SK-N-SH treated with all-trans-retinoic acid at 6 μM for 48 hours (cell line): ENCODE data around the gene TMEM156.

Experiments used
- ARNTL ChIP-seq: fragments of 450-650 bp; formaldehyde crosslinking; IDR thresholded peaks from 2 replicates; pipeline ENCODE4 v1.5.0; 2020; ENCODE audit warnings: low read depth, mild to moderate bottlenecking, moderate library complexity, borderline replicate concordance
- ESRRG ChIP-seq: fragments of 250-450 bp; sonication (Bioruptor Pico); IDR thresholded peaks from 2 replicates; pipeline ENCODE4 v1.6.1; 2021; ENCODE audit warnings: mild to moderate bottlenecking
- OSR1 ChIP-seq: fragments of 250-450 bp; sonication (Bioruptor Pico); IDR thresholded peaks from 2 replicates; pipeline ENCODE4 v1.8.0; 2022; ENCODE audit warnings: moderate library complexity, mild to moderate bottlenecking, inconsistent platforms
- RARB ChIP-seq: fragments of 250-450 bp; sonication (Bioruptor Pico); IDR thresholded peaks from 2 replicates; pipeline ENCODE4 v1.8.0; 2021; ENCODE audit warnings: mild to moderate bottlenecking, moderate library complexity
- TCF4 ChIP-seq: fragments of 250-450 bp; sonication (Bioruptor Pico); IDR thresholded peaks from 2 replicates; pipeline ENCODE4 v1.8.0; 2021; ENCODE audit warnings: mild to moderate bottlenecking, moderate library complexity, borderline replicate concordance
- ZFP30 ChIP-seq: fragments of 450-650 bp; formaldehyde crosslinking; IDR thresholded peaks from 2 replicates; pipeline ENCODE4 v1.5.0; 2022; ENCODE audit warnings: mild to moderate bottlenecking, moderate library complexity
- ZNF70 ChIP-seq: fragments of 450-650 bp; formaldehyde crosslinking; IDR thresholded peaks from 2 replicates; pipeline ENCODE4 v1.5.0; 2020; ENCODE audit warnings: mild to moderate bottlenecking, moderate library complexity
- TF ChIP-seq, protein P1 (sequence below): fragments of 250-450 bp; sonication (Bioruptor Pico); IDR thresholded peaks from 2 replicates; pipeline ENCODE4 v1.5.1; 2020; ENCODE audit warnings: low read depth, mild to moderate bottlenecking, moderate library complexity
- TF ChIP-seq, protein P2 (sequence below): fragments of 250-450 bp; sonication (Bioruptor Pico); IDR thresholded peaks from 2 replicates; pipeline ENCODE4 v1.8.0; 2020; ENCODE audit warnings: mild to moderate bottlenecking, moderate library complexity, borderline replicate concordance
- TF ChIP-seq, protein P3 (sequence below): fragments of 250-450 bp; sonication (Bioruptor Pico); IDR thresholded peaks from 2 replicates; pipeline ENCODE4 v1.5.1; 2021; ENCODE audit warnings: mild to moderate bottlenecking, moderate library complexity
- TF ChIP-seq, protein P4 (sequence below): fragments of 250-450 bp; sonication (Bioruptor Pico); IDR thresholded peaks from 2 replicates; pipeline ENCODE4 v1.8.0; 2021; ENCODE audit warnings: low read depth, mild to moderate bottlenecking, moderate library complexity, borderline replicate concordance

DNA sequence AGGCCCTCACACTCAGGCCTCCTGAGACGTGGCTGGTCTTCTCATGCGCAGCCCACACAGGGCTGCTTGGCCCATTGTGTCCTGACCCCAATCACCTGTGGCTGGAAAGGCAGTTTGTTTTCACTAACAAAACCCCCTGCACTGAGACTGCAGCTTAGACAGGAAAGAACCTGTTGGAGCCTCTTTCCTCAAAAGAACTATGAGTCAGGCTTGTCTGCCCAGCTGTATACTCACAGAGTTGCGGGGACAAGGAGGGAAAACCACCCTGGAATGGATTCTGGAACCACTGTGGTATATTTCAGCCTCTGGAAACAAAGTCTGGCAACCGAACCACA is 5.2 kb upstream of the TMEM156 start:
- TF ChIP-seq, protein P1, sequence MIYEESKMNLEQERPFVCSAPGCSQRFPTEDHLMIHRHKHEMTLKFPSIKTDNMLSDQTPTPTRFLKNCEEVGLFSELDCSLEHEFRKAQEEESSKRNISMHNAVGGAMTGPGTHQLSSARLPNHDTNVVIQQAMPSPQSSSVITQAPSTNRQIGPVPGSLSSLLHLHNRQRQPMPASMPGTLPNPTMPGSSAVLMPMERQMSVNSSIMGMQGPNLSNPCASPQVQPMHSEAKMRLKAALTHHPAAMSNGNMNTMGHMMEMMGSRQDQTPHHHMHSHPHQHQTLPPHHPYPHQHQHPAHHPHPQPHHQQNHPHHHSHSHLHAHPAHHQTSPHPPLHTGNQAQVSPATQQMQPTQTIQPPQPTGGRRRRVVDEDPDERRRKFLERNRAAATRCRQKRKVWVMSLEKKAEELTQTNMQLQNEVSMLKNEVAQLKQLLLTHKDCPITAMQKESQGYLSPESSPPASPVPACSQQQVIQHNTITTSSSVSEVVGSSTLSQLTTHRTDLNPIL, result no peak
- TF ChIP-seq ZNF70 (CRISPR knock-in tag) (no peak), TCF4 (CRISPR knock-in tag) (no peak), OSR1 (no peak), RARB (CRISPR knock-in tag) (no peak), ARNTL (CRISPR knock-in tag) (no peak), ZFP30 (no peak), ESRRG (CRISPR knock-in tag) (no peak)
- TF ChIP-seq, protein P2, sequence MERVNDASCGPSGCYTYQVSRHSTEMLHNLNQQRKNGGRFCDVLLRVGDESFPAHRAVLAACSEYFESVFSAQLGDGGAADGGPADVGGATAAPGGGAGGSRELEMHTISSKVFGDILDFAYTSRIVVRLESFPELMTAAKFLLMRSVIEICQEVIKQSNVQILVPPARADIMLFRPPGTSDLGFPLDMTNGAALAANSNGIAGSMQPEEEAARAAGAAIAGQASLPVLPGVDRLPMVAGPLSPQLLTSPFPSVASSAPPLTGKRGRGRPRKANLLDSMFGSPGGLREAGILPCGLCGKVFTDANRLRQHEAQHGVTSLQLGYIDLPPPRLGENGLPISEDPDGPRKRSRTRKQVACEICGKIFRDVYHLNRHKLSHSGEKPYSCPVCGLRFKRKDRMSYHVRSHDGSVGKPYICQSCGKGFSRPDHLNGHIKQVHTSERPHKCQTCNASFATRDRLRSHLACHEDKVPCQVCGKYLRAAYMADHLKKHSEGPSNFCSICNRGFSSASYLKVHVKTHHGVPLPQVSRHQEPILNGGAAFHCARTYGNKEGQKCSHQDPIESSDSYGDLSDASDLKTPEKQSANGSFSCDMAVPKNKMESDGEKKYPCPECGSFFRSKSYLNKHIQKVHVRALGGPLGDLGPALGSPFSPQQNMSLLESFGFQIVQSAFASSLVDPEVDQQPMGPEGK, result no peak
- TF ChIP-seq, protein P3, sequence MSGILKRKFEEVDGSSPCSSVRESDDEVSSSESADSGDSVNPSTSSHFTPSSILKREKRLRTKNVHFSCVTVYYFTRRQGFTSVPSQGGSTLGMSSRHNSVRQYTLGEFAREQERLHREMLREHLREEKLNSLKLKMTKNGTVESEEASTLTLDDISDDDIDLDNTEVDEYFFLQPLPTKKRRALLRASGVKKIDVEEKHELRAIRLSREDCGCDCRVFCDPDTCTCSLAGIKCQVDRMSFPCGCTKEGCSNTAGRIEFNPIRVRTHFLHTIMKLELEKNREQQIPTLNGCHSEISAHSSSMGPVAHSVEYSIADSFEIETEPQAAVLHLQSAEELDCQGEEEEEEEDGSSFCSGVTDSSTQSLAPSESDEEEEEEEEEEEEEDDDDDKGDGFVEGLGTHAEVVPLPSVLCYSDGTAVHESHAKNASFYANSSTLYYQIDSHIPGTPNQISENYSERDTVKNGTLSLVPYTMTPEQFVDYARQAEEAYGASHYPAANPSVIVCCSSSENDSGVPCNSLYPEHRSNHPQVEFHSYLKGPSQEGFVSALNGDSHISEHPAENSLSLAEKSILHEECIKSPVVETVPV (CRISPR knock-in tag), result no peak
- TF ChIP-seq, protein P4, sequence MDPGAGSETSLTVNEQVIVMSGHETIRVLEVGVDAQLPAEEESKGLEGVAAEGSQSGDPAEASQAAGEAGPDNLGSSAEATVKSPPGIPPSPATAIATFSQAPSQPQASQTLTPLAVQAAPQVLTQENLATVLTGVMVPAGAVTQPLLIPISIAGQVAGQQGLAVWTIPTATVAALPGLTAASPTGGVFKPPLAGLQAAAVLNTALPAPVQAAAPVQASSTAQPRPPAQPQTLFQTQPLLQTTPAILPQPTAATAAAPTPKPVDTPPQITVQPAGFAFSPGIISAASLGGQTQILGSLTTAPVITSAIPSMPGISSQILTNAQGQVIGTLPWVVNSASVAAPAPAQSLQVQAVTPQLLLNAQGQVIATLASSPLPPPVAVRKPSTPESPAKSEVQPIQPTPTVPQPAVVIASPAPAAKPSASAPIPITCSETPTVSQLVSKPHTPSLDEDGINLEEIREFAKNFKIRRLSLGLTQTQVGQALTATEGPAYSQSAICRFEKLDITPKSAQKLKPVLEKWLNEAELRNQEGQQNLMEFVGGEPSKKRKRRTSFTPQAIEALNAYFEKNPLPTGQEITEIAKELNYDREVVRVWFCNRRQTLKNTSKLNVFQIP (CRISPR knock-in tag), result no peak
